Endothelial cell (in vitro differentiated cells): Measurements from ENCODE around the gene CACNA2D4. TPM values are rescaled to one million over a fixed set of nuclear protein-coding genes. Genes with fewer than 3 reads are reported as not detected.

Source experiments
- DNase-seq: peaks from one replicate; pipeline ENCODE4 v3.0.0; 2021; ENCODE audit warnings: low spot score
- H3K27ac Mint-ChIP-seq: one replicate; pipeline ENCODE4 v1.8.0; 2021; ENCODE audit warnings: mixed read lengths, inconsistent platforms; ENCODE audit not compliant: unreplicated experiment
- H3K27me3 Mint-ChIP-seq: one replicate; pipeline ENCODE4 v1.8.0; 2021; ENCODE audit warnings: mild to moderate bottlenecking, moderate library complexity, mixed read lengths, inconsistent platforms; ENCODE audit not compliant: unreplicated experiment
- H3K36me3 Mint-ChIP-seq: one replicate; pipeline ENCODE4 v1.8.0; 2021; ENCODE audit warnings: mild to moderate bottlenecking, low read depth, mixed read lengths, inconsistent platforms; ENCODE audit not compliant: unreplicated experiment
- H3K4me1 Mint-ChIP-seq: one replicate; pipeline ENCODE4 v1.8.0; 2021; ENCODE audit warnings: mild to moderate bottlenecking, mixed read lengths, inconsistent platforms; ENCODE audit not compliant: unreplicated experiment
- H3K4me3 Mint-ChIP-seq: one replicate; pipeline ENCODE4 v1.8.0; 2021; ENCODE audit warnings: mild to moderate bottlenecking, mixed read lengths, inconsistent platforms; ENCODE audit not compliant: unreplicated experiment
- H3K9me3 Mint-ChIP-seq: one replicate; pipeline ENCODE4 v1.8.0; 2021; ENCODE audit warnings: mixed read lengths, inconsistent platforms; ENCODE audit not compliant: unreplicated experiment
- total RNA-seq: library from RNA; stranded (reverse); fragmentation: NEBNext Ultra II Directional; extraction: Animal tissue kit (Norgen Biotek cat#: 25700); gene quantifications from one replicate; pipeline ENCODE4 v1.2.1, GENCODE V29; 2021; ENCODE audit not compliant: unreplicated experiment
- TF ChIP-seq, protein P1 (sequence below): fragments of 200-600 bp; sonication (generic); IDR thresholded peaks from one replicate; pipeline ENCODE4 v1.5.0; 2021; ENCODE audit warnings: antibody characterized with exemption; ENCODE audit not compliant: unreplicated experiment

CACNA2D4 gene
- total RNA-seq, 1 donor from 2014 or later, result 0.28 TPM

DNA sequence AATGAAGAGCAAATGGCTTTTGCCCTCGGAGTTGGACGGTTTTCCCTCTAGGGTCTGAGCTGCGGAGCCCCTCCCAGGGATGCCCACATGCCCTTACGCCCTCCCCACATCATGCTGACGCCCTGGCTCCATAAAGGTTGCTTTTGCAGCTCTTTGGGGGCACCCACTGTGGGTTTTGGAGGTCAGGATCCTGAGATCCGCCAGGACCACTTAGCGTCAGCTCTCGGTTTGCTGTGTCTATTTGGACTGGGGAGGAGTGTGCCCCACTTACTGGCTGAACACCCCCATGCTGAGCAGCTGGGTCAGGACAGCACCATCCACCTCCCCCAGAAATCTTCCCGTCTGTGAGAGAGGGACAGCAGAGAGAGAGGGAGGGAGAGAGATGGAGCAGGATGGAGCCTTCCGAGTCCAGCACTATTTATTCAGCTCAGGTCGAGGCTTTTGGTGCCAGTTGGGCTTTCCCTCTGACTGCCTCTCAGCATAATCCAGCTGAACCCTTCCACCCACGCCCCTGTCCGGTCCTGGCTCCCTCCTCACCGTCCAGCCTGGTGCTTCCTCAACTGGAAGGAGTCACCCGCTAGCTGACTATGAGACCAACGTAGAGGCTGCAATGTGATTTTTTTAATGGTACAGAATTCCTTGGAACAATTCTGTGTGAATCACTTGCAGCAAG is 117.0 kb downstream of the CACNA2D4 start:
- Mint-ChIP-seq H3K4me3 (no peak overlapping the region), H3K4me1 (no peaks in the 10 kb centered on the region), H3K9me3 (no peaks in the 10 kb centered on the region), H3K36me3 (peaks cover 7% of the 10 kb centered on the region), H3K27me3 (peaks cover 2% of the 10 kb centered on the region), H3K27ac (no peak overlapping the region)
- TF ChIP-seq, protein P1, sequence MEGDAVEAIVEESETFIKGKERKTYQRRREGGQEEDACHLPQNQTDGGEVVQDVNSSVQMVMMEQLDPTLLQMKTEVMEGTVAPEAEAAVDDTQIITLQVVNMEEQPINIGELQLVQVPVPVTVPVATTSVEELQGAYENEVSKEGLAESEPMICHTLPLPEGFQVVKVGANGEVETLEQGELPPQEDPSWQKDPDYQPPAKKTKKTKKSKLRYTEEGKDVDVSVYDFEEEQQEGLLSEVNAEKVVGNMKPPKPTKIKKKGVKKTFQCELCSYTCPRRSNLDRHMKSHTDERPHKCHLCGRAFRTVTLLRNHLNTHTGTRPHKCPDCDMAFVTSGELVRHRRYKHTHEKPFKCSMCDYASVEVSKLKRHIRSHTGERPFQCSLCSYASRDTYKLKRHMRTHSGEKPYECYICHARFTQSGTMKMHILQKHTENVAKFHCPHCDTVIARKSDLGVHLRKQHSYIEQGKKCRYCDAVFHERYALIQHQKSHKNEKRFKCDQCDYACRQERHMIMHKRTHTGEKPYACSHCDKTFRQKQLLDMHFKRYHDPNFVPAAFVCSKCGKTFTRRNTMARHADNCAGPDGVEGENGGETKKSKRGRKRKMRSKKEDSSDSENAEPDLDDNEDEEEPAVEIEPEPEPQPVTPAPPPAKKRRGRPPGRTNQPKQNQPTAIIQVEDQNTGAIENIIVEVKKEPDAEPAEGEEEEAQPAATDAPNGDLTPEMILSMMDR, result no peak
- no peak for DNase-seq

DNA sequence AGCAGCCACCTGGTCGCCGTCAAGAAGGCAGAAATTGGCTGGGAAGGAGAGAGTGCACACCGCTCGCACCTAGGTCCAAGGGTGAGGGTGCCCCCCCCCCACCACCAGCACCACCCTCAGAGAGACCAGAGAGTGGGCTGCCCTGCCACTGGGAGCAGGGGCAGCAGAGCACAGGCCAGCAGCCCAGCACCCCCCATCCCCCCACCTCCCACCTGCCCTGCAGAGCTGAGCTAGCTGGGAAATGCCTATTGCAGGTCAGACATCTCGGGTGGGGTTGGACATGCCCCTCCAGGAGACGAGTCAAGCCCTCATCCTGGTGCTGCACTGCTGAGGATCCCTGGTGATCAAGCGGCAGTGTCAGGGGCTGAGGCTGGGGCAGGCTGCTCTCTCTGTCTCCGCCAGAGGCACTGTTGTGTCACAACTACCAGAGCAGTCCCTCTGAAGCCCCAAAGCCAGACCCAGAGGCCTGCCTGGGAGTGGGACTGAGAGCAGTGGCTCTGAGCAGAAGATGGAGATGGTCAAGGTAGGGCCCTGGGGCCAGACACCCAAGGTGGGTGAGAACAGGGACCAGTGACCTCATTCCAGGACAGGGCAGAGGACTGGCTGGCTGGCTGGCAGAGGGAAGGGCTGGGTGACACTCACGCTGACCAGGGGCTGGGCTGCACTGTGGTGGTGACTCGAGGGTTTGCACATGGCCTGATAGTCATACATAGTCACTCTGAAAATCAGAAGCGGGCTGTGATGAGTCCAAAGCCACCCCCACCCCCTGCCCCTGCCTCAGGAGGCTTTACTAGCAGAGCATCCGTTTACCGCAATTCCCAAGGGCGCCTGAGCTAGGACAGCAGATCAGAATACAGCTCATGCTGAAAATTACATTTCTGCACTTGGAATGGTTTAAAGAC is 117.8 kb downstream of the CACNA2D4 start:
- H3K4me3 Mint-ChIP-seq, result no peak overlapping the region
- no peak overlapping the region for H3K27ac Mint-ChIP-seq
- H3K27me3 Mint-ChIP-seq, result peaks cover 4% of the 10 kb centered on the region
- peaks cover 9% of the 10 kb centered on the region for H3K36me3 Mint-ChIP-seq
- peaks cover 2% of the 10 kb centered on the region for H3K4me1 Mint-ChIP-seq
- no peaks in the 10 kb centered on the region for H3K9me3 Mint-ChIP-seq
- DNase-seq, result peak; percentile 71
- TF ChIP-seq, protein P1, result no peak

DNA sequence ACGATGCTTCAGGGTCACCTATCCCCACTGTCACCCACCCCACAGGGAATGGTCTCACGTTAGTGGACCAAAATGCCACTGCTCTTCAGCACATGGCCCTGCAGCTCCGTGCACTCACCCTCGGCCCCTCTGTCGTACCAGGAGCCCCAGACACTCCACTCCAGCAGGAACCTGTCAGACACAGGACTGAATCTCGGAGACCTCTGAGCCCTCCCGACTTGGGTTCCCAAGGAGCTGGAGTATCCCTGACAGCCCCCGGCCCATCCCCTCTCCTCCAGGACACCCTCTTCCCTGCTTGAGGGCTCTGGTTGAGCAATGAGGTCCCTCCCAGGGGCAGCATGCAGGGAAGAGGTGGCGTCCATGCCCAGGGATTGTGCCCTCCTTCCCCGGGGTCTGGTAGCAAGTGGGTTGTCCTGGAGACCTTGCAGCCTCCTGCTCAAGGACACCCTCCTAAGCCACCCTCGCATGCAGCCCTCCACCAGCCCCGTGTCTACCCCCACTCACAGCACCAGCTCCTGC is 118.5 kb downstream of the CACNA2D4 start:
- TF ChIP-seq, protein P1, result no peak
- DNase-seq, result no peak
- Mint-ChIP-seq H3K4me3 (no peak overlapping the region), H3K27me3 (peaks cover 10% of the 10 kb centered on the region), H3K27ac (no peak overlapping the region), H3K36me3 (peaks cover 10% of the 10 kb centered on the region), H3K9me3 (no peaks in the 10 kb centered on the region), H3K4me1 (peaks cover 8% of the 10 kb centered on the region)

DNA sequence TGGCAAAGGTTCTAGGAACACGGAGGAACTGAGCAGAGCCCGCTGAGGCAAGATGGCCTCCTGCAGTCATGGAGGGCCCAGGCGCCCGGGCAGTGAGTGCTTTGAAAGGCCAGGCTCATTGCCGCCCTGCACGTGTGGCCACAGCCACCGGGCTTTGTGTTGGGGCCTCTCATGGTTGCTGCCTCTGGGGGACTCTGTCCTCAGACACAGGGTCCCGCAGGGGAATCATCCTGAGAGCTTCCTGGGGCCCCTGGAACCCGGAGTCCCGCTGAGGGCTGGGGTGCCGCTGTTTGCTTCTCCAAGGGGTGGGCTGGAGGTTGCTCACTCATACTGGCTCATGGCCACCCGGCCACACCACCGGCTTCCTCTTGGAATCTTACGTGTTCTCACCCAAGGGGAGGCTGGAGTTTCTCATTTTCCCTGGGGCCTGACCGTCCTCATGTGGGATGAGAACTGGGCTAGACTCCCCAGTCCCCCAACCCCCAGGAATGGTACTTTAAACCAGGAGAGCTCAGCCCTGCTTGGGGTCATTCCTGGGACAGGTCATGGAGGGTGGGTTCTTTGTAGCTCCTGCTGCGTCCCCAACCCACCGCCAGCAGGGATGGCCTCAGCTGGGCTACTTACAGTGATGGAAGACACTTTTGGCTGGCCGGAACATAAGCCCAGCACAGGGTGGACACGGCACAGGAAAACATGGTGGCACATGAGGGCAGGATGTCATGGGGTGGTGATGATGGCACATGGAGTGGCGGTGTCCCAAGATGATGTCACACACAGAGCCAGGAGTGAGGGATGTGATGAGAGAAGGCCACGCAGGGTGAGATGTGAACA is 119.2 kb downstream of the CACNA2D4 start:
- Mint-ChIP-seq H3K27ac (no peak overlapping the region), H3K4me3 (no peak overlapping the region), H3K27me3 (peaks cover 8% of the 10 kb centered on the region), H3K36me3 (peaks cover 10% of the 10 kb centered on the region), H3K4me1 (peaks cover 15% of the 10 kb centered on the region), H3K9me3 (no peaks in the 10 kb centered on the region)
- TF ChIP-seq, protein P1, result no peak
- DNase-seq, result no peak
